ENCODE measurements around the gene GPN2. TPM values are rescaled to one million over a fixed set of nuclear protein-coding genes. Genes with fewer than 3 reads are reported as not detected.
A peak's percentile ranks its signal among the peaks of the same experiment; 100 is the strongest.

Gene GPN2
- total RNA-seq, 4 donors from 2014 or later: 8.9 to 10.0 (median 9.8) TPM

DNA sequence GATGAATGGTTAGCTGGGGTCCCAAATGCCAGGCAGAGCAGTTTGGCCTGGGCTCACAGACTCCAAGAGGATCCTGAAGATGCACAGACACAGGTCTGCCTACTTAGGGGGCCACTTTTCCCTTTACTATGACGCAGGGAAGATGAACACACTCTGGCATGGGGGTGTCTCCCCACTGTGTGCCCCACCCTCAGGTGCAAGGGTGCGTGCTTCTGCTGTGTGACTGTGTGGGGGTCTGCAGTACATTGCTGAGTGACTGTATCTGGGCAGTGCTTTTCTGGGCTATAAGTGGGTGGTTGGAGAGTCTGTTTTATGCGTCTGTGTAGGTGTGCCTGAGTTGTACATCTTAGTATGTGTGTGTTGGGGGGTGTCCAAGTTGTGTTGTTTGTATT lies 19.9 kb upstream of the GPN2 start:
- Histone ChIP-seq H3K4me3 (no peak overlapping the region), H3K4me1 (peaks cover 8 to 9% of the 10 kb centered on the region in 2 donors), H3K9me3 (no peaks in the 10 kb centered on the region), H3K36me3 (no peaks in the 10 kb centered on the region), H3K27ac (no peak overlapping the region), H3K27me3 (no peaks in the 10 kb centered on the region)
- ATAC-seq: no peak
- intact Hi-C loops (cut with DNase I; ENCODE audit: low total_unique reads) (no loop called here), in situ Hi-C loops (cut with MboI; ENCODE audit: low sequenced_read_pairs in 4 of 4) (no loop called here)
- TF ChIP-seq, protein P1, sequence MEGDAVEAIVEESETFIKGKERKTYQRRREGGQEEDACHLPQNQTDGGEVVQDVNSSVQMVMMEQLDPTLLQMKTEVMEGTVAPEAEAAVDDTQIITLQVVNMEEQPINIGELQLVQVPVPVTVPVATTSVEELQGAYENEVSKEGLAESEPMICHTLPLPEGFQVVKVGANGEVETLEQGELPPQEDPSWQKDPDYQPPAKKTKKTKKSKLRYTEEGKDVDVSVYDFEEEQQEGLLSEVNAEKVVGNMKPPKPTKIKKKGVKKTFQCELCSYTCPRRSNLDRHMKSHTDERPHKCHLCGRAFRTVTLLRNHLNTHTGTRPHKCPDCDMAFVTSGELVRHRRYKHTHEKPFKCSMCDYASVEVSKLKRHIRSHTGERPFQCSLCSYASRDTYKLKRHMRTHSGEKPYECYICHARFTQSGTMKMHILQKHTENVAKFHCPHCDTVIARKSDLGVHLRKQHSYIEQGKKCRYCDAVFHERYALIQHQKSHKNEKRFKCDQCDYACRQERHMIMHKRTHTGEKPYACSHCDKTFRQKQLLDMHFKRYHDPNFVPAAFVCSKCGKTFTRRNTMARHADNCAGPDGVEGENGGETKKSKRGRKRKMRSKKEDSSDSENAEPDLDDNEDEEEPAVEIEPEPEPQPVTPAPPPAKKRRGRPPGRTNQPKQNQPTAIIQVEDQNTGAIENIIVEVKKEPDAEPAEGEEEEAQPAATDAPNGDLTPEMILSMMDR (IDR thresholded peaks at IDR 0.05 in 4 of 5, conservative IDR thresholded peaks at IDR 0.05 in 1 of 5): no peak
- no peak for DNase-seq

DNA sequence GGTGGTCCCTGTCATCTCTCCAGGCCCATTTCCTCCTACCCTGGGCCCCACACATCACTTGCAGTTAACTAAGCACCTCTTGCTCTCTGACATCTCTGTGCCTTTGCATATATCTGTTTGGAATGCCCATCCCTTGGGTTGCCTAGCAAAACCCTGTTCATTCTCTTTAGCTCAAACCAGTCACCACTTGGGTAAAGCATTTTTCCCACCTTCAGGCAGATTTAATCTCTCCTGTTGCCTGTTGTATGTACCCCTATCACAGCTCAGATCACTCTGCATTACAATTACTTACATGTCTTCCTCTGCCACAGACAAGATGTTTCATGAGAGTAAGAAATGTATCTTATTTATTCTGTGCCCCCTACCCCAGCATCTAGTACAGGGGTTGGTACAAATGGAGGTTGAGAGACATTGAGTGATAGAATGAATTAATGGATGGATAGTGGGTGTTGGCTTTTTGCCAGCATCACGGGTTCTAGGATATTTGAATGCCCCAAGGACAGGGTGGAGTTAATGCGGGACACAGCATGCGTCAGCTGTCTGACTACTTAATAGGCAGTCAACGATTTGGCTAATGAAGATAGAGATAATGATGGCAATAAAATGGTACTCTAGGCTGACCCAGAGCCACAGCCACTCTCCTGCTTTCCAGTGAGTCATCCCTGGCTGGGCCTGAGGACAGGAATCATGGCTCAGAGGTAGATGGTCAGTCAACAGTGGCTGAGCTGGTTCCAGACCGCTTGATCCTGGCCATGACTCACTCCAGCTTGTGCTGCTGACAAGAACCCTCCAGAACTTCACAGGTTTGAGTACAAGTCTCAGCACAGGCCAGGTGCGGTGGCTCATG lies 17.2 kb upstream of the GPN2 start:
- TF ChIP-seq POLR2A (IDR thresholded peaks at IDR 0.05): no peak
- TF ChIP-seq, protein P1 (IDR thresholded peaks at IDR 0.05 in 4 of 5, conservative IDR thresholded peaks at IDR 0.05 in 1 of 5): no peak
- Histone ChIP-seq H3K9me3 (no peaks in the 10 kb centered on the region), H3K36me3 (no peaks in the 10 kb centered on the region), H3K4me1 (no peaks in the 10 kb centered on the region), H3K4me3 (no peak overlapping the region), H3K27ac (peak overlapping the region in 1 of 4 donors; percentile 45), H3K27me3 (no peaks in the 10 kb centered on the region)
- intact Hi-C loops (cut with DNase I; ENCODE audit: low total_unique reads) (no loop called here), in situ Hi-C loops (cut with MboI; ENCODE audit: low sequenced_read_pairs in 4 of 4) (no loop called here)
- peak; percentile 62 to 71 for ATAC-seq
- DNase-seq: peak in 1 of 2 donors; percentile 36

DNA sequence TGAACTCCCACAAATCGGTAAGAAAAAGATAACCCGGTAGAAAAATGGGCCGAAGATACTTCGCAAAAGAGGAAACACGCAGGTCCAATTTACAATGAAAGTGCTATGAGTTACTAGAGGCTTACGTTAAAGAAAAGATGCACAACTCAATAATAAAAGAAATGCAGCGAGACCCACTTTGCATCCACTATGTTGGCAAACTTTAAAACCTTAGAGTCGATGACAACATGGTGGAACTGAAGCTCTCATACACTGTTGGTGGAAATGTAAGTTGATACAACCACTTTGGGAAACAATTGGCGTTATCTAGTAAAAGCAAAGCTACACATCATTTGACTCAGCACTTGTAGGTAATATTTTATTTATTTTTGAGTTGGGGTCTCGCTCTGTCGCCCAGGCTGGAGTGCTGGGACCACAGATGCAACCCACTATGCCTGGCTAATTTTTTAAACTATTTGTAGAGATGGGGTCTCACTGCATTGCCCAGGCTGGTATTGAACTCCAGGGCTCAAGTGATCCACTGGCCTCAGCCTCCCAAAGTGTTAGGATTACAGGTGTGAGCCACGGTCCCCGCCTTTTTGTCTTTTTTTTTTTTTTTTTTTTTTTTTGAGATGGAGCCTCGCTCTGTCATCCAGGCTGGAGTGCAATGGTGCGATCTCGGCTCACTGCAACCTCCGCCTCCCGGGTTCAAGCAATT lies 10.9 kb upstream of the GPN2 start:
- intact Hi-C loops (cut with DNase I; ENCODE audit: low total_unique reads) (no loop called here), in situ Hi-C loops (cut with MboI; ENCODE audit: low sequenced_read_pairs in 4 of 4) (no loop called here)
- Histone ChIP-seq H3K9me3 (no peaks in the 10 kb centered on the region), H3K27ac (peak overlapping the region; percentile 85 to 90 (median 88)), H3K27me3 (no peaks in the 10 kb centered on the region), H3K4me1 (peaks cover 20% of the 10 kb centered on the region in 2 donors), H3K4me3 (peak overlapping the region; percentile 80 to 98 (median 87)), H3K36me3 (peaks cover 0 to 18% of the 10 kb centered on the region in 2 donors)
- ATAC-seq (no peak), DNase-seq (no peak)
- no peak for TF ChIP-seq POLR2A (IDR thresholded peaks at IDR 0.05)
- TF ChIP-seq, protein P1 (IDR thresholded peaks at IDR 0.05 in 4 of 5, conservative IDR thresholded peaks at IDR 0.05 in 1 of 5): no peak

DNA sequence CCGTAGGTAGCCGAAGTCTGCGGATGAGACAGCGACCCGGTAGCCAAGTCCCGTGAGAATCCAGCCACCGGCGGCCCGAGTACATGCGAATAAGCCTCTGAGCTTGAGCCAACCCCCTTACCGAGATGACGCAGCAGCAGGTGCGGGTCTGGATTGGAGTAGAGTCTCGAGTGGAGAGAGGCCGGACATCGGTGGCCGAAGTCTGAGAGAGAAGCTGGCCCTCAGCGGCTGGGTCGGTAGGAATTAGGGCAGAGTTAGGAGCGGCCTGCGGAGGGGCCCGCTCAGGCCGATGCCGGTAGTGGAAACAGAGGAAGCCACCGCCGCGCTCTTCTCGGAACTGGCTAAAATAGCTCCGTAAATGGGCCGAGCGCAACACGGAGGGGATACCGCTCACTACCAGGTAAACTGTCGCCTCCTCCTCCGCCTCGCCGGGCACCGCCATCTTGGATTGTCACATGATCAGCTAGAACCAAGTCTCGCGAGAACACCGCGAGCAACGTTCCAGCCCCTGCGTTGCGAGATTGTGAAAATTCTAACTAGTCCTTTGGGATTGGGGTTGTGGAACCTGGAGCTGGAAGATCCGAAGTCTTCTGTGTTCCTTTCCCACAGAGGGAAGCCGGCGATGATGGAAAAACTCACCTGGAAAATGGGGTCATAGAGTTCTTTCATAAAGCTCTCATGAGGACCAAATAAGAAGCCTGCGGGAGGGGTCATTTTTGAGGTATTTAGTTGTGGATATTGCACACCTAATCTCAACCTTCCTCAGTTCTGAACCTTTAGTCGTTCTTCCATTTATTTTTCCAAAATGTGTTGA lies 10.1 kb upstream of the GPN2 start, which contains the start of gene GPATCH3:
GPATCH3 (minus strand) TSS at position 467 of the 814 bp plus-strand sequence; CDS start at position 442, 25 bp downstream.
- TF ChIP-seq POLR2A (IDR thresholded peaks at IDR 0.05): peak; percentile 34 to 37
- TF ChIP-seq, protein P1 (IDR thresholded peaks at IDR 0.05 in 4 of 5, conservative IDR thresholded peaks at IDR 0.05 in 1 of 5): peak in 1 of 5 experiments; percentile 15
- DNase-seq (peak; percentile 73 to 87), ATAC-seq (peak; percentile 92 to 97)
- H3K4me1 ChIP-seq: peaks cover 20 to 21% of the 10 kb centered on the region in 2 donors
- H3K9me3 ChIP-seq: no peaks in the 10 kb centered on the region
- intact Hi-C loops (cut with DNase I; ENCODE audit: low total_unique reads): no loop called here
- peaks cover 0 to 26% of the 10 kb centered on the region in 2 donors for H3K36me3 ChIP-seq
- H3K27ac ChIP-seq: peak within 1 kb of the TSS; percentile 85 to 90 (median 88)
- in situ Hi-C loops (cut with MboI; ENCODE audit: low sequenced_read_pairs in 4 of 4): no loop called here
- H3K27me3 ChIP-seq: no peaks in the 10 kb centered on the region
- peak within 1 kb of the TSS; percentile 80 to 98 (median 87) for H3K4me3 ChIP-seq

Data from gastrocnemius medialis (tissue), 4 donors.